Stimulated activated CD4-positive, alpha-beta T cell treated with anti-CD3 and anti-CD28 coated beads, Interleukin-12 subunit alpha, Interleukin-12 subunit beta, amount 100 ng/mL, for 4 hours (primary cell): ENCODE data around the gene MEIS1.

Experiments used
- DNase-seq: peaks from one replicate; pipeline ENCODE4 v3.0.0-alpha.2; 2020

MEIS1 gene

DNA sequence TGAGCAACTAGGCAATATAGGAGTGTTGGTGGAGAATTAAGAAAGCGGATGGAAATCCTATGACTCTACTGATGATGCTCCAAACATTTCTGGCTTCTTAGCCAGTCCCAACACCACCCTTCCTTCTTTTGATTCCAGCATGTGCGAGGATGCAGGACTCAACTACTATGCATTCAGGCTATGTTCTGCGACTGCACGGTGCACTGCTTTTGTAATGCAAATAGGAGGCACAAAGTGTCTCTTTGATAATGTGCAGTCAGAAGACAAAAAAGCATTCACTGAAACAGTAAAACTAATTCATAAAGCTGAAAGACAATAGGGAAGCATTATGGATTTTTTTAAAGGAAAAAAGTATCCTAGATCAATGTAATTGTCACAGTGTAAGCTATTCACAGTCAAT, 106.7 kb downstream of the MEIS1 start:
- no peak for DNase-seq

DNA sequence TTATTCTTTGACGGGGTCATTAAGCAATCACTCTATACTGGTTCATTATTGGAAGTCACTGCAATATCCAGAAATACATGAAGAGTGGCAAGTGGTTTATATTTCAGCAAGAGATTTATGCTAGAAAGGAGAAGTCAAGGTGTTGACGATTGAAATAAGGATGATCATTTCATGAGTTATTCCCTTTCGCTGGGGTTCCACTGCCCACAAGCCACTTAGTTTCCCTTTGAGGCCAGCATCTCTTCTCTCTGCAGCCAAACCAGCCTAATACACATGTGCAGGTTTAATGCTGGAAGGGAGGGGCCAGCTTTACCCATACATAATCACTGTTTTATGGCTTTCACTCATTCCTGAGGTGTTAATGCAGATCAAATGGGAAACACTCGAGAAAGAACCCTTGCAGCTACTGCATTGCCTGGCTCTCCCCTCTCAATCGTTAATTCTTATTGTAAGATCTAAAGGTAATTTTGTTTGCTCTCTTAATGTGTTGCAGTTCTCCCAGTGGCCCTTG, 108.4 kb downstream of the MEIS1 start:
- DNase-seq = no peak

DNA sequence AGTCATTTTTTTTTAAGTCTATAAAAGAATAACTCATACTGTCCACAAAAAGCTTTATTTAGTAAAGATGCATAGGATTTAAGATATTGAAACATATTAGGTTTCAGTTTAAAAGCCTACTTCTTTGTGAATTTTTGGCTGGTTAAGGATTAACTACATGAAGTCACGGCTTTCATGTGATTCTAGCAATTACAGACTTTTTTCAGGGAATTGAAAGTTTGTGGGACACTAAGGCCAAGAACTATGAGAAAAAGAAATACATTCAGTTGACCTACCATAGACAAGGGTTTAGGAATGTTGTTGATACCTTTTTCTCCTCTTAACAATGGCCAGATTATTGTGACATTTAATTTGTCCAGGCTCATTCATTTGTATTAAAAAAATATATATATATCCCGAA, 109.3 kb downstream of the MEIS1 start:
- DNase-seq = no peak

DNA sequence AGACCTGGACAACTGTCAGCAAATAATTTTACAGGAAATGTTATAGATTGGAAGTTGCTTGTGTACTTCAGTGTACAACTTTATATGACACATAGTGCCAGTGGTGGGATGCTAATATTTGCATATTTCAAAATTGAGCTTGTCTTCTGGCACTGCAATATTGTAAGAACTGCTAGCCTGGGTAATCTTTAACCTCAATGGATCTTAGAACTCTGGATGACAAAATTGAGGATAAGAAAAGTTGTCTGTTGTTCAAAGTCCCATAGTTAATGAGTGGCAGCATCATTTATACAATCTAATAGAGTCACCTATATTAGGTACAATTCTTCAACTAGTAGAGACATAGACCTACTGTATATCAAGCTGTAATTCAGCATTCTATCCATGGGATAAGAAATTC, 110.3 kb downstream of the MEIS1 start:
- DNase-seq = no peak

DNA sequence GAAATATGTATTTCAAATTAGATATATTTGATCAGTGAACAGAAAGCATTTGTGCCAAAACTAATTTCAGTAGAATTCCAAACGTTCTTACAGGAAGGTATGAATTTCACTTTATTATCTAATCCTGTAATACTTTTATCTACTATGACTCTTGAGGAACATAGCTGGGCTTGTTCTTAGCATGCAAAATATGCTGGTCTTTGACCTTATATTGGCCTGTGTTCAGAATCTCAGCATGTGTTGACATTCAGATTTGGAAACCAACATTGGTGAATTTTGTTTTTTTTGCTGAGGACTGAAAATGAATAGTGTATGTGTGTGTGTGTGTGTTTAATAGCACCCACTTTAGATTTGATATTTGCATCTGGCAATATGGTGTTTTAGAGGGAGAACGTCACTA, 112.2 kb downstream of the MEIS1 start:
- no peak for DNase-seq

DNA sequence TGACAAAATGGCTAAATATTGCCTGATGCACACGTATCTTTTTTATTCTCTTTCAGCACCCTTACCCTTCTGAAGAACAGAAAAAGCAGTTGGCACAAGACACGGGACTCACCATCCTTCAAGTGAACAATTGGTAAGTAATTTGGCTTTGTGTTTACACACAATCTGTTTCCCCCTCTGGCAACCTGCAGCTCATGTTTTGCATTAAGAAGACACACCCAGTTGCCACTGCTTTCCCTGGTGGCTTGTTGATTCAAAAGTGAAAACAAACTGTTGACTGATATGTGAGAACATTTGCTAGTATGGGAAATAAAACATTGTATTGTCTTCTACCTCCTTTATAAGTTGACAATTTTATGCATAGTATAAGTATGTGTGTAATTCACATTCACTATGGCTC, 113.0 kb downstream of the MEIS1 start:
- DNase-seq = no peak

DNA sequence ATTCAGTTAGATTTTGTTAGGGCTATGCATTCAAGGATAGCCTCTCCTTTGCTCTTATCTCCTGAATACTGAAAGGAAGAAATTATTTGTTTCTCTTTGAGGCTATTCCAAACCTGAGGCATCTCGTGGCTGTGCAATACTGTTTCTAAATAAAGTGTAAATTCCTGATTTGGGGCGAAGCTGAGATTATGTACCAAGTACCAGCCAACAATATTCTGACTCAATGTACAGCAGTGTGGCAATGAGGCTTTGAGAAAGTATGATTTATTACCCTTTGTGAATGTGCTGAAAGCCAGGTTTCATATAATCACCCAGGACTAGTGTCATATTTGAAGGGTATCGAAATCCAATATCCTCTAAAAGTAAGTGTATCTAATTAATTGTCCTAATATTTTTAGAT, 113.5 kb downstream of the MEIS1 start:
- no peak for DNase-seq

DNA sequence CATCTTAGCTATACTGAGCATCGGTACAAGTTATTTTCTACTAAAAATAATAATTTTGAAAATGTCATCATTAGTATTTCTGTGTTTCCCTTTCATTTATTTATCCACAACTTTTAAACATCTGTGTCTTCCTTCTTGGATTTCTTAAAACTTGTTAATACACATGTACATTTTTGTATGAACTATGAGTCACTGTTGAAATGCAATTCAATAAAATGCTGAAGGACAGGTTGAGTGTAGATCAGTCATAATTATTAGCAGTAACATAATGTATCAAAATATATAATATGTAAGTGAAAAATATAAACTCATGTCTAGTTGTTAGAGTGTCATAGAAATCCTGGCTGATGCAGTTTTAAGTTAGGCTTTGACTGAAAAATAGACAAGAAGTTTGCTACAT, 115.9 kb downstream of the MEIS1 start:
- DNase-seq = no peak

DNA sequence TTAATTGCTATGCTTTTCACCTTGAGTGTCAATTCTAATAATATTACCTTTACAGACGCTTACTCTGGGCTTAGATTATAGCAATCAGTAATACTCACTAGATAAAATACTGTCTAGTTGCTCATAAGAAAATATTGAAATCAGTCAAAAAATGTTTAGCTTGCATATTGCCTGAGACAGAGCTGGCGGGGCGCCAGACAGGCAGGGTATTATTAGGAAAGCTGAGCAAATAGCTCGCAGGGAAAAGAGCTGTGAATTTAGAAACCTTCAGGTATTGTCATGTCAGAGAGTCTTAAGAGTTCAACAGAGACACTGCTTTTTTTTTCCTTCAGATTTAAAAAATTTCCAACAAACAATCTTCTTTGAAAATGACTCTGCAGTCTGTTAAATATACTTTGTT, 118.4 kb downstream of the MEIS1 start:
- no peak for DNase-seq

DNA sequence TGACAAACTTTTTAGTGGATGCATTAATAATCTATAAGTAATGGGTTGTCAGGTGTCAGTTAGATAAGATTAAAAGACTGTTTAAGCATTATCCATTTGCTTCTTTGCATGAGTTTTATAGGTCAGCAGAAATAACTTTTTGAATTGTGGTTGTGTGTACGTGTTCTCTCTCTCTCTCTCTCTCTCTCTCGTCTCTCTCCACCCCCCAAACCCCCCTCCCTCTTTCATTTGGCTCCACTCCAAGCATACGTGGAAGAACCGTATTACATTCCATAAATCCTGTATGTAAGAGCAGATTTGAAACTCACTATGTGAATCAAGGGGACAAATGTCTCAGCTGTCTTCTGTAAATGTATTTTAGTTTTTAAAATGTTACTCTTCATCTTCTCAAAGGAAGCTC, 120.2 kb downstream of the MEIS1 start:
- no peak for DNase-seq

DNA sequence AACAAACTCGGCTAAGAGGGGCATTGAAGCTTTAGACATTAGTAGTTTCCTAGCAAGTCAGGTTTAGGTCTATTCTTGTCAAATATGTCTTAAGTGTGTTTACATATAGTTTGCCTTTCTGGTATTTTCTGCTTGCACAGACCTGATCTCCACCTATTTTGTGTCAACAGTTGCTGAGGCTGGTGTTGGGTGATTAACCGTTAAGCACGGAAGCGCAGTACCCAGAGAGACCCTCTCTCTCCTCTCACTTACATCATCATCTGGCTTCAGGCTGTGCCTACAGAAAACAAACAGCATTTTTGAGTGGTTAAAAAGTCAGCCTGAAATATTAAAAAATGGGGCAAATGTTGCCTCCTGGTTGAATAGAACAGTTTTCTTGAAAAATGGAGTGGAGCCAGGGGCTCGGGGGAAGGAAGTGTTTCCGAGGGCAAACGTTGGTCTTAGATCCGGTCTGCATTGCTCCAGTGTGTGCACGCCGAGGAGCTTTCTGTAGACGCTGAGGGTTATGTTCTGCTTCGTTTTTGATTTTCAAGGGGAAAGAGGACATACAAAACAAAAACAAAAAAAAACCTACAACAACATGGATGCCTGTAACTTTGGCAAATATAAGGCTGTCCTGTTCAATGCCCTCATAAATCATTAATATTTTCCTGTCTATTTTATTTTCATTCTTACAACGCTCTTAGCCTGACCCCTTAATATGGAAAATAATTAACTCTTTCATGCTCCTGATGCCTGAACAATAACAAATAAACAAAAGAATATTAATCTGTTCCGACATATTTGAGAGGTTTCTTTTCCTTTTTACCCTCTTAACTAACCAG, 120.8 kb downstream of the MEIS1 start:
- no peak for DNase-seq

DNA sequence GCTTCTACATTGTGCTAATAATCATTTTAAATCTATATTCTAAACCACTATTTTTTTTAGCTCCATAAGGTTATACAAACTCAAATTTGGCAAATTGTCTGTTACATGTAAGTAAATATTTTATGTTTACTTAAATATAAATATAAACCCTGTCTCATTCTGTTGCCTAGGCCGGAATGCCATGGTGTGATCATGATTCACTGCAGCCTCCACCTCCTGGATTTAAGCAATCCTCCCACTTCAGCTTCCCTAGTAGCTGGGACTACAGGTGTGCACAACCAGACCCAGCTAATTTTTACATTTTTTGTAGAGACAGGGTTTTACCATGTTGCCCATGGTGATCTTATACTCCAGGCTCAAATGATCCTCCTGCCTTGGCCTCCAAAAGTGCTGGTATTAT, 124.7 kb downstream of the MEIS1 start:
- DNase-seq = no peak

DNA sequence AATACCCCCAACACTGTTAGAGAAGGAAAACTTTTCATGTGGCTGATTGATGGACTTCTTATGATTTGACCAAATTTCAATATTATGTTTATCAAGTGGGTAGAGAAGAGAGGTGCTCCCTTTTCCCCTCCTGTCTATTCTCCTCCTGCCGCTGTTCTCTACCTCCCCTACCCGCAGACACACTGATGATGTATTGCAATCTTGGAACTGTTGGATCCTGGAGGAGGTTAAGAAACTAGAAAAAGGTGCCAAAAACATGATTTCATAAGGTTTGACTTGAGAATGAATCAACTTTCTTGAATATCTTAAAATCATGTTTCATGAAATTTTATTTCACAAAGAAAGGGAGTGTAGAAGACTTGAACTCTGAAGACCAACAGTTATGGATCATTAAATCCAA, 125.8 kb downstream of the MEIS1 start:
- no peak for DNase-seq

DNA sequence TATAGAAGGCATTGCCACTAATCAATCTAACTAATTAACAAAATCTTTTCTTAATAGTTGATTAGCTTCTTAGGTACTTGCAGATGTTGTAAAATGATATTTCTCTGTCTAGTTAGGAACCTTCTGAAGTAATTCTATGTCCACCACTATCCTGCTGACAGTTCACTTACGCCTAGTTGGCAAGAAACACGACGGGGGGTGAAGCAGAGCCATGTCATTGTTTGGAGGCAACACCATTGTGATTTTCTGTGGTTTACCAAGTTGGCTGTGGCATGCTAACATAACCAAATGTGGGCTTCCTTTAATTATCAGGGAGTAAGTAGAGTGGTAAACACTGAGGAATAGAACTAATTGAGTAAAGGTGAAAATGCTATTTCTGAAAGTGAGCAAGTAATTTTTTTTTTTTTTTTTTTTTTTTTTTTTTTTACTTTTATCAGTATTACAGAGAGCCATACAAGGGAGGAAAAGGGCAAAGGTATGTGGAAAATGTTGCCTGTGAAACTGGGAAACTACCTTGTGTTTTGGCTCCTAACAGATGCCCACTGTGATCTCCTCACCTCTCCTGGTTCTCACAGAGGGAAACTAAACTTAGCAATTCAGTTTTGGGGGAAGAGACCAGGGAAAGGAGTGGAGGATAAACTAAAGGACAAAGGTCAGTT, 126.8 kb downstream of the MEIS1 start:
- DNase-seq = no peak

DNA sequence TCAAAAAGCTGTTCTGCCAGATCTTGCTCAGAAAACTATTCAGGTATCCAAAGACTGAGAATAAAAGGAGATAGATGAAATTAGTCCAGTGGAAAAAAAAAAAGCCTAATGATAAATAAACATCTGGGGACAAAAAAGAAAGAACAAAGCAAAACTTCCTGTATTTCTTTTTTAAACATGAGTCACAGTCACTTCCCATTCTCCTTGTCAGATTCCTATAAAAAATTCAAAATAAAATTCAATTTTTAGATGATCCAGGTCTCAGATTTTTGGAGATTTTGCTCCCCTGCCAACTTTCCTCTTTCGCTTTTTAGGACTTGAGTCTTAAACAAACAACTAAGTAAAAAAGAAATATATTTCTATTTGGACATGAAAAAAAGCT, 127.4 kb downstream of the MEIS1 start:
- DNase-seq = no peak

DNA sequence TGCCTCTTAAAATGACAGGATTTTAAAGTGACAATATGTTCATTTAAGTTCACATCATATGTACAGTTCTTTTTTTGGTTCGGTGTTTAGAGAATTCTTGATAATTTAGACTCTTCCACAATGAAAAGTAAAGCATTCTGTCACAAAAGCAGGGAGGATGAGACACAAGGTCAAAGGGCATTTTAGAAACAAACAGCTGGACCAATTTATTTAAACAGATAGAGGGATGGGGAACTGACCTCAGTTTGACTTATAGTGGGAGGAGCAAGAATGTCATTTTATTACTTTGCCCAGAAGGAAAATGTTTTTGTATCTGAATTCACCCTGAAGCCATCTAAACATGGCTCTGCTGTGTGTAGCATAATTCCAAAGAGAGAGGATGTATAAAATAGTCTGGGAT, 128.5 kb downstream of the MEIS1 start:
- DNase-seq = no peak

DNA sequence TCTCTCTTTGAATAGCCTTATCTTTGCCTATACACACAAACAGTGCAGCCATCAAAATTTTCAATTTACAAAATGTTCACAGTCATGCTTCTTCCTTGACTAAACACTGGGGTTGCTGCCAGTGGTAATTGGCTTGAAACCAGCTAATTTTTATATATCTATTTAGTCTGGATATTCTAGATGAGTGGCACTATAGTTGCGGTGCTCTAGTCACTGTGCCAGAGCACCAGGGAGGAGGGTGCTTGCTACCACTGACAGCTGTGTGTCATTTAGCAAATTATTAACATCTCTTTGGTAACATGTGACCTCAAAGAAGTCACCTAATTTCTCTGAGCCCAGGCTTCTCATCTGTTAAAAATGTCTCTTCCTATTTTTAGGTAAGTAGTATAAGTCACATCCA, 130.4 kb downstream of the MEIS1 start:
- no peak for DNase-seq

DNA sequence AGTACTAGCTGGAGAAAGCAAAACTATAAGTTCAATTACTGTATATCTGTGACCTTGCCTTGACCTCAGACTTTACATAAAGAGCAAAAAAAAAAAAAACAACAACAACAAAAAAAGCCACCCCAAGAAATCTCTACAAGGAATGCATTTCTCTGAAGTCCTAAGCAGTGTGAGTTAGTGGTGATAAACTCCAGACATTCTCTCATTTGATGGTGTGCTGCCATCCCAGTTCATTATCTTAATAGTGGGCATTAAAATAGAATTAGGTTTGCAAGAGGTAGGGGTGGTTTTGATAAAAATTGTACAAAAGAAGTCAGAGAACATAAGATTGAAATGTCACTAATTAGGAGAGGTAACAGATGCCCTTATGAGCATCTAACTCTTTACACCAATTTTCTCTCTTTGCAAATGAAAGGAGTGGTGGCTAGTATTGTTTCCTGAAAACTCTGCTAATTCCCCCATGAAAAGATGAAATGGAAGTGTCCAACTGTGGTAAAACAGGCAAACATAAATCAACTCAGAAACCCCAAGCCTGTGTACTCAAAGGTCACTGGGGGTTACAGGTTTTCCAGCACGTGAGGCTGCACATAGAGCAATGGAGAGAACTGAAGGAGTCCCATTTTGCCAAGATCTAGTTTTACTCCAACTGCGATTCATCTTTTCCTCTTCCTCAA, 131.9 kb downstream of the MEIS1 start:
- DNase-seq = no peak

DNA sequence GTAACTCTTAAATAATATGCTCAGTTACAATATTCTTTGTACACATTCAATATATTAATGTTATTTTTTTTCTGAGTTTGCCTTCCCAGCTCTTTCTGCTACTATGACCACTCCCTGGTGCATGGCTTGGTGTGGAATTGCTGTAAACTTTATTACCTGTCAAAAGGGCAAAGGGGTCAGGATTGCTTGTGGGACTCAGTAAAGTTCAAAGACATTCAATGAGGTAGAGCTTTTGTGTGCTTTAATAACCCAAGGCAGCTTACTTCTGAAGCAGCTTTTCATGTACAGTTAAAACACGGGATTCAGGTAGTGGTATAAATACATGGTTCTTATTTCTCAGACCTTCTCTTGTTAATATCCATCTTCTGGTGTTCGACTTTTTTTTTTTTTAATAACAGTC, 132.8 kb downstream of the MEIS1 start:
- no peak for DNase-seq

DNA sequence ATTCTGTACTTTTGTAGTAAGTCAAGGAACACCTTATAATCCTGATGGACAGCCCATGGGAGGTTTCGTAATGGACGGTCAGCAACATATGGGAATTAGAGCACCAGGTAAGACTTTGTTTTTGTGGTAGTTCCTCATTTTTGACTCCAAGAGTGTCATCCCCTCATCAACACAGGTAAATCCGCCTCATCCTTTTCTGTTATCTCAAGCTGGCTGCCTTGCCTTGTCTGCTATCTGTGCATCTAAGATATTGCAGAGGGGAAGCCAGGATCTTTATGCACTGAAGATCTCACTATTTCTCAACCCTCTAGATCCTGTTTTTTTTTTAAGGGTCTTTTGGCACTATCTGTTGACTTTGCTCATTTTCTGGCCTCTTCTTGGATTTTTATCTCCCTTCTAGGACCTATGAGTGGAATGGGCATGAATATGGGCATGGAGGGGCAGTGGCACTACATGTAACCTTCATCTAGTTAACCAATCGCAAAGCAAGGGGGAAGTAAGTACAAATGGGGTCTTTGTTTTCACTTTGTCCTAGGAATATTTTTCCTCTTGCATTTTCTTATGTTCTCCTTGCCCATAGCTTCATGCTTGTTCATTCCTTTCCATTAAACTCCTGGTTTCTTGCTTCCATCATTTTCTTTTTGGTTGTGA, 133.8 kb downstream of the MEIS1 start:
- no peak for DNase-seq

DNA sequence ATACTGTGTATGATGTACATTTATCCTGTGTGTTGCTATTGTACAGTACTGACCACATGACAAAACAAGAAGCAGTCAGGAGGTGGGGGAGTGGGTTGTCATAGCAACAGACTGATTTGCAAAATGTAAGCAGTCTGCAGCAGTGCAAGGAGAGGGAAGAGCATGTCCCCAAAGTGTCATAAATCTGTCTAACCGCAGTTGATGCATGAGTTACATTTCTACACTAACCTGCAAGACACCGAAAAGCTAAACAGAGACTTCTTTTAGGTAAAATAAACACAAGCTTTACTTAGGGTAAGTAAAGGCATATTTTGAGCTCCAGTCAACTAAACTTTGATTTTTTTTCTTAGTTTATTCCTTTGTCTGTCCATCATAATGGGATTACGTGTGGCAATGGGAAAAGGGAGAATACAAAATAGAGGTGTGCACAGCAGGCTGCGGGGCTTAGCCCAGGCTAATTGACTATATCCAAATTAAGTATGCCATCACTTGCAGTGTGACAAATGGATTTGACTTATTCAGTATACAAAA, 134.5 kb downstream of the MEIS1 start:
- no peak for DNase-seq

DNA sequence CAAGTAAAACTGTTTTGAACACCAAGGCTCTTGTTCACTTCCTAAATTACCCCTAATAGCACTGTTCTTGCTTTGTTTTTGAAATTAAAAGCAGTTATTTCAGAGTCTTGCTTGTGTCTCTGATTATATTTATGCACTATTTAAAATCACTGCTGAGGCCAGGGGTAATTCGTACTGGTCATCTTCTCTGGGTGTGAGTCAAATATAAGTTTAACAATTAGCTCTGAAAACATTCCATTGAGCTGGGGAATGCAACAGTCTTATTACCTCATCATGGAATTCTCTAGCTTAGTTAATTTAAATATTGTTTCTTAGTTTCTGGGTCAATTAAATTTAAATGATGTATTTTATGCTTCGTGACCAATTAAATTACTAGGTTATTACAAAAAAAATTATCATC, 135.0 kb downstream of the MEIS1 start:
- no peak for DNase-seq

DNA sequence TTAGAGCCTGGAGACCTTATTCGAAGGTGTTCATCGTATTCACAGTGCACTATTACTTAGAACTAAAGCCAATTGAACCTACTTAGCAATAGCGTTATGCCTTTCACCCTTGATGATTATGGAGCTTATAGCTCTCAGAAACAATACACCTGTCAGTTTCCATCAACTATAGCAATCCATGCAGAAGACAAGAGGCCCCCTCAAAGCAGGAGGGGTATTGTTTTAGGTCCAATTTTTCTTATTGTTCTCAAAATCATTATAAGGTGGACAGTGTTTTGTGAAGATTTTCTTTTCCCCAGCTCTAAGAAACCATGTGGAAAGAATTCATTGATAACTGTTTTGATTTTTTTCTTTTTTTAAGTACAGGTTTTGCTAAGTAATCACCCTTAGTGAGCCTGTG, 135.5 kb downstream of the MEIS1 start:
- DNase-seq = no peak
